Activated naive CD4-positive, alpha-beta T cell treated with anti-CD3 and anti-CD28 coated beads, Interleukin-2, amount 50 U/mL, for 72 hours (primary cell): ENCODE data around the gene MACROD2. TPM values are rescaled to one million over a fixed set of nuclear protein-coding genes. Genes with fewer than 3 reads are reported as not detected.
"Not testable (repeated sequence)": the region's sequence is repeated elsewhere in the genome, so short reads cannot be mapped to it uniquely, and the experiment has no call there.

Experiments used
- ATAC-seq, 2 donors: fragments of 150-1000 bp; cut with Tn5 transposase; 2 replicates each; pipeline ENCODE4 v1.10.0; 2021; ENCODE audit warnings: mild to moderate bottlenecking in 2 of 2, moderate library complexity in 2 of 2
- DNase-seq, 2 donors: peaks; one replicate each; pipeline ENCODE4 v3.0.0; 2021 to 2022; ENCODE audit warnings: low spot score in 2 of 2
- H3K27ac Mint-ChIP-seq, 2 donors: one replicate each; pipeline ENCODE4 v1.8.0; 2022; ENCODE audit warnings: mild to moderate bottlenecking in 2 of 2, mixed read lengths in 2 of 2
- H3K36me3 Mint-ChIP-seq, 2 donors: one replicate each; pipeline ENCODE4 v1.8.0; 2022; ENCODE audit warnings: mixed read lengths in 2 of 2
- H3K9me3 Mint-ChIP-seq, 2 donors: one replicate each; pipeline ENCODE4 v1.8.0; 2022; ENCODE audit warnings: mixed read lengths in 2 of 2
- total RNA-seq, 2 donors: library from RNA; stranded (reverse); gene quantifications; one replicate each; pipeline ENCODE4 v1.2.3, GENCODE V29; 2022

MACROD2 gene
- total RNA-seq, 2 donors from 2014 or later = not detected

DNA sequence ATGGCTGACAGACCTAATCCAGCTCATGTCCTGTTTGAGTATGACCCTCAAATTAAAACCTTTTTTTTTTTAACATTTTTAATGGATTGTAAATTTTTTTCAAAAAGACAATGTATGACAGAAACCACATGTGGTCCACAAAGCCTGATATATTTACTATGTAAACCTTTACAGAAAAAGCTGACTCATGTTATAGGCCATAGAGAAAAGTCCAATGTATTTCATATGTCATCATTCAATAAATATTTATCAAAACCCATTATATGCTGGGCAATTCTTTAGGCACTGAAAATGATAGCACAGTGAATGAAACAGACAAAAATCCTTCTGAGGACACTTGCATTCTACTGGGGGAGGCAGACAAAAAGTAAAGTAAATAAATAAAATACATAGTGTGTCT lies 1168.3 kb downstream of the MACROD2 start:
- DNase-seq = no peak
- Mint-ChIP-seq H3K9me3 (peaks cover 6 to 7% of the 10 kb centered on the region in 2 donors), H3K36me3 (no peaks in the 10 kb centered on the region), H3K27ac (no peak overlapping the region)
- ATAC-seq = no peak

DNA sequence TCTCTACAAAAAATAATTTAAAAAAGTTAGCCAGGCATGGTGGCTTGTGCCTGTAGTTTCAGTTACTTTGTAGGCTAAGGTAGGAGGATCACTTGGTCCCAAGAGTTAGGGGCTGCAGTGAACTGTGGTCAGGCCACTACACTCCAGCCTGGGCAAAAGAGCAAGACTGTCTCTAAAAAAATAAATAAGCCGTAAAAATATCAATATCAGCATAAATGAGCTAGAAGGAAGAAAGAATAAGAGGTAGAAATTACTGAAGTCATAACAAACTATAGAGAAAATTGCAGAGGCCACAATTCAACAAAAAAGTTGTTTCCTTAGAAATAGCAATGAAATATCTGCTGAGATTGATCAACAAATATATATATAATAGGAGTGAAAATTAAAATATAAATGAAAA lies 1169.4 kb downstream of the MACROD2 start:
- Mint-ChIP-seq H3K36me3 (no peaks in the 10 kb centered on the region), H3K27ac (no peak overlapping the region), H3K9me3 (peaks cover 3% of the 10 kb centered on the region in 2 donors)
- DNase-seq (no peak), ATAC-seq (no peak)

DNA sequence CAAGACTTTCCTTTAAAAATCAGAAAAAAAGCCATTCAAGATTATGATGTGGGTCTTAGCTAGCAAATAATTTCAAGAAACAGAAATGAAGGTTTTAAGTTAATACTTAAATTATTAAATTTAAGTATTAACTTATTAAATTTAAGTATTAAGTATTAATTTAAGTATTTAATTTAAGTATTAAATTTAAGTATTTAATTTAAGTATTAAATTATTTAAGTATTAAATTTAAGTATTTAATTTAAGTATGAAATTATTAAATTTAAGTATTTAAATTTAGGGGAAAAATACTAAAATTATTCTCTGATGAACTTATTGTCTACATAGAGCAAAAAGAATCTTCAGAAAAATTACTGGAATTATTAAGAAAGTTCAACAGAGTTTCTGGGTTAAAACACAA lies 1171.4 kb downstream of the MACROD2 start:
- Mint-ChIP-seq H3K36me3 (no peaks in the 10 kb centered on the region), H3K27ac (no peak overlapping the region), H3K9me3 (peaks cover 7 to 15% of the 10 kb centered on the region in 2 donors)
- DNase-seq = no peak
- ATAC-seq = no peak

DNA sequence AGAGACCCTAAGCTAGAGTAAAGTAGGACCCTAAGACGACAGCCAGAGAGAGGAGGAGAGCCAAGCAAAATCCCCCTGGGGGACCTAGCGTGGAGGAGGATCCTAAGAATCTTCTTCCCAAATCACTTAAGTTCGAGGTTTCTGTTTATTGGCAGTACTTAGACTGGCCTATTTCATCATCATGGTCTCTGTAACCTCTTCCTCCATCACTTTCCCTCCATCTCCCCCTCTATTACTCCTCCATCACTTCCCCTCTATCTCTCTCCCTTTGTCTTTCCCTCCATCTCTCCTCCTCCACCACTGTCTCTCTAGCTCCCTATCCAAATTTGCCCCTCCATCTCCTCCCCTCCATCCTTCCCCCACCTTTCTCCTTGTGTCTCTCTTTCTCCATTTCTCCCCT lies 1175.7 kb downstream of the MACROD2 start:
- Mint-ChIP-seq H3K9me3 (peaks cover 7 to 15% of the 10 kb centered on the region in 2 donors), H3K27ac (no peak overlapping the region), H3K36me3 (no peaks in the 10 kb centered on the region)
- ATAC-seq = no peak
- DNase-seq = no peak

DNA sequence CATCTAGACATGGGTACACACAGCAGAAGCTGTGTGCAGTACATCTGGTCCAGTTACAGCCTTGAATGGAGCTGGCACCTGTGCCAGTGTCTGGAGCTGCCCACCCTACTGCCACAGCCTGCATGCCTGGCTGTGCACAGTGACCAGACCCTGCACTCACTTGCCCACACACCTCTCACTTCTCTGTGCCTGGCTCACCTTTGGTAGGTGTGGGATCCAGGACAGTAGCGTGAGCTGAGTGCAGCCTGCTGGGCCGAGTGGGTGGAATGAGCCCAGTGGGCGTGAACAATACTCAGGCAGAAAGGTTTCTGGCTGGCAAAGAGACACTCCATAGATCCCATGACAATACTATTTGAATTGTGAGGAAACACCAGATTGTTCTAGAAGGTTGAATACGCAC lies 1181.6 kb downstream of the MACROD2 start:
- no peak overlapping the region for H3K27ac Mint-ChIP-seq
- peaks cover 3 to 4% of the 10 kb centered on the region in 2 donors for H3K9me3 Mint-ChIP-seq
- ATAC-seq (no peak), DNase-seq (no peak)
- peaks cover 0 to 5% of the 10 kb centered on the region in 2 donors for H3K36me3 Mint-ChIP-seq

DNA sequence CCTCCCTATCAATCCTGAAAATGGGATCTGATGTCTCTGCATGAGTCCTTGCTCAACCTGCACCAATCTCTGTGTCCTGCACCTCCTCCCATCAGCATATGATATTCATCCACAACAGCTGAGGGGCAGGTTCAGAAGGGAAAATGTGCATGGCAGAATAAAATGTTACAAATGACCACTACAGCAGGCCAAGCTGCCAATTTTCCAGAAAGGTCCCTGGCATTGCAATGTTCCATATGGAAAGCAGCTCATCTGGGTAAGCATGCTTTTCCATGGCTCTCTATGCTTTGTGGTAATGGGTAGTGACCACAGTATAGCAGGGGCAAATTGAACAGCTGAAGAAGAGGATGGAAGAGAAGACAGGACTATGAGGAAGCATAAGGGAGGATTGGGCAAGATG lies 1183.3 kb downstream of the MACROD2 start:
- Mint-ChIP-seq H3K9me3 (peaks cover 3 to 8% of the 10 kb centered on the region in 2 donors), H3K27ac (no peak overlapping the region), H3K36me3 (peaks cover 0 to 5% of the 10 kb centered on the region in 2 donors)
- ATAC-seq = no peak
- no peak for DNase-seq

DNA sequence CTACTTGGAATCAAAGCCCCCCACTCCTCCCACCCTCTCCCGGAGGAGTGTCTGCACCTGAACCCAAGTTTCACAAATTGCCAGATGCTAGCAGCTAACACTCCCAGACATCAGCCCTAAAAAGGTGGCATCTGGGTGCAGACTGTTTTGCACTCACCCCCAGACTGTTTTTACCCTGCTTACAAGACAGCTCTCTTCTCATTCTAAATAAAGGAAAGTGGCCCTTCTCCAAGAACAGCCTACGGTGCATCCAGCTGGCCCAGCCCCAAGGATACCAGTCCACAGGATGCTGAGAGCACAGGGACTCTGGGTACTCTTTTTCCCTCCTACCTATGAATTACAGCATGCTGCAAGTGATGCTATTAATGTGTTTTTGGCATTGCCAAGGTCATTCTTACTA lies 1184.1 kb downstream of the MACROD2 start:
- Mint-ChIP-seq H3K27ac (no peak overlapping the region), H3K9me3 (peaks cover 3 to 11% of the 10 kb centered on the region in 2 donors), H3K36me3 (peaks cover 0 to 5% of the 10 kb centered on the region in 2 donors)
- DNase-seq = no peak
- no peak for ATAC-seq

DNA sequence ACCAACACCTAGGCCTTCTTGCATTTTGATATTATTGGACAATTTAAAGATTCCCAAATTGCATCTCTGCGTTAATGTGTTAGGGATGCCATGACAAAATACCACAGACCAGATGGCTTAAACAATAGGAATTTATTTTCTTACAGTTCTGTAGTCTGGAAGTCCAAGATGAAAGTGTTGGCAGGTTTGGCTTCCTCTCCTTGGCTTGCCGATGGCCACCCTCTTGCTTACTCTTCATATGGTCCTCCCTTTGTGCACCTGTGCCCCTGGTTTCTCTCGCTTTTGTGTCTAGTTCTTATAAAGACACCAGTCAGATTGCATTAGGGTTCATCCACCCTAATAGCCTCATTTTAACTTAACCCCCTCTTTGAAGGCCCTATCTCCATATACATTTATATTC lies 1184.5 kb downstream of the MACROD2 start:
- Mint-ChIP-seq H3K36me3 (peaks cover 0 to 5% of the 10 kb centered on the region in 2 donors), H3K27ac (no peak overlapping the region), H3K9me3 (peaks cover 3 to 11% of the 10 kb centered on the region in 2 donors)
- DNase-seq (no peak), ATAC-seq (no peak)

DNA sequence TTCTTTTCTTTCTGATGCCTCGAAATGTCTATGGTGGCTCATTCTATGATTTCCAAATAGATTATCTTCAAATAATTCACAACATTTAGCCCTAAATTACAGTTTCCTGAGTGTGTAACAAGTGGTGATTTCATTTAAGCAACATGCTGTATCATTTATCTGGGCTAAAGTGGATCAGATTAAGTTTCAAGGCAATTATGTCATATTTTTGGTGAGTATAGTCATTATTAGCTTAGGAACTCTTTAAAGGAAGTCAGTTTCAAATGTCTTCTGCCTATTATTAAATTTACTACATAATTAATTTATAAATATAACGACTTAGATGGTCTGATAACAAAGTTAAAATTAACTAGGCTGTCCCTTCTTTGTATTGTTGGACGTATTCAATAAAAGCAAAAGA lies 1190.0 kb downstream of the MACROD2 start:
- no peak for ATAC-seq
- Mint-ChIP-seq H3K9me3 (peaks cover 3 to 11% of the 10 kb centered on the region in 2 donors), H3K27ac (no peak overlapping the region), H3K36me3 (no peaks in the 10 kb centered on the region)
- DNase-seq = no peak

DNA sequence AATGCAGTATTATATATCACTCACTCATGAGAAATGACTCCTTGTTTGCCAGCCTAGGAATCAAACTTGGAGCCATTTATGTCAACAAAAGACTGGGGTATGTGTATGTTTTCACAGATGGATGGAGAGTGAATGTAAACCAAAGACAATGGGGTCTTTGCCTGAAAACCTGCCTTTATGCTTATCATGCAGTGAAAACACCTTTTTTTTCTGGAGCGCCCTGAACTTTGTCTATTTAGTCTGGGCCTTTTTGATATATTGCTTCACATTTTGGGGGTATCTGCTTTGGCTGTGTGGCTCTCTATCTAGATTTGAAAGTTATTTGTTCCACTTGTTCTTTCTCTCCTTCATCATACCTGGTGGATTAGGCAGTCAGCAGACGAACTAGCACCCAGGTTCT lies 1190.6 kb downstream of the MACROD2 start:
- DNase-seq (no peak), ATAC-seq (no peak)
- Mint-ChIP-seq H3K27ac (no peak overlapping the region), H3K36me3 (no peaks in the 10 kb centered on the region), H3K9me3 (peaks cover 5 to 13% of the 10 kb centered on the region in 2 donors)

DNA sequence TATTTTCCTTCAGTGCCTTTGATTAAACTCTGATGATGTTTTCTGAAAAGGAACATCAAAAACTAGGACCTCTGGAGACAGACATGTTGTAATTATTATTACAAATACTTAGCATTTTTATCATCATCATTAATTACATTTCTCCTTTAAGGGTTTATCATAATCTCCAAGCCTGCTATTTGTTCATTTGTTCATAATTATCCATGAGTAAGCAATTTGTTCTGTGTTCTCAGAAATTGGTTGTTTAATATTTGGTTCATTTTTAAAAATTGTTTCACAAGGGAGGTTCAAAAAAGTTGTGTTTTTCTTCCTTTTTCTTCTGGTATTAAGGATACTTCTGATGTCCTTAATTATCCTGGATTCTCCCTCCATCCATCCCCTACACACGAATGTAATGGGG lies 1192.3 kb downstream of the MACROD2 start:
- no peak overlapping the region for H3K27ac Mint-ChIP-seq
- peaks cover 5 to 16% of the 10 kb centered on the region in 2 donors for H3K9me3 Mint-ChIP-seq
- ATAC-seq (no peak), DNase-seq (no peak)
- no peaks in the 10 kb centered on the region for H3K36me3 Mint-ChIP-seq

DNA sequence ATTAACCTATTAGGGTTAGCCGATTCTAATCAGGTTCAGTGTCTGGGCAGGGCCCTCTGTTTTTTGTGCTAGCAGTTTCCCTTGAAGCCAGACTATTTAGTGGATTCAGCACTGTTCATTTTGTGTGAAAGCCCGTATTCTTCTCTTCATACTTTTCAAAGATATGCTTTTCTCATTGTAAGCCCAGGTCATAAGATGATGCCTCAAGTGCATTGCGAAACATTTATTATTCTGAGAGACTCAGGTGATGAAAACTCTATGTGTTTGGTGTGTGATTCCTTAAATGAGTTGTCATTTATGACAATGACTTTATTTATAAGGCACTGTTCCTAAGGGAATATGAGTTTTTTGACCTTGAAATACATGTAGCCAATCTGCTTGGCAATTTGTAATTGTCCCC lies 1193.1 kb downstream of the MACROD2 start:
- DNase-seq (no peak), ATAC-seq (no peak)
- Mint-ChIP-seq H3K9me3 (peaks cover 5 to 12% of the 10 kb centered on the region in 2 donors), H3K27ac (no peak overlapping the region), H3K36me3 (no peaks in the 10 kb centered on the region)

DNA sequence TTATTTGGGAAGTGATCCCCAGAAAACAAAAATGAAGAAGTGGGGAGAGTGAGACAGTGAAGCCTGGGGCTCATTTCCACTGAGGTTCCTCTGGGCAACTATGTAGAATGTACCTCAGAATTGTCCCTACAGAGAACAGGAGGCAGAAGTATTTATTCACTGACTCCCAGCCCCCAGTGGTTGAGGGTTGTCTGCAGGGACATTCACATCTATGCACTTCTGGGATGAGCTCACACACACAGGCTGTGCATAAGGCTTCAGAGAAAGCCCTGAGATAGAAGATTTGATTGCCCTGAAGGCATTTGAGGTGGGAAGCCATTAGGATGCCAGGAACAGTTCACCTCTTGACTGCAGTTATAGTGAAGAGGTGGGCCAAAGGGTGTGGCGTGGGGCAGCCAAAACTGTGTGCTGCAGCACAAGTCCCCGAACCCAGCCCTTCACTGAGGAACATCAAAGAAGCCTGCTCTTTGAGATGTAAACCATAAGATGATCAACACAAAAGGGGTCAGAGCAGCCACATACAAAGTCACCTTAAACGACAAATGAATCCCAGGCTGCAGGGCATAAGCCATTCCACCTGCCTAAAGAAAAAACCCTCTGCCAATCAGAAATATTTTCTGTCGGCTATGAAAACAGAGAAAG lies 1195.9 kb downstream of the MACROD2 start:
- Mint-ChIP-seq H3K9me3 (peaks cover 5 to 8% of the 10 kb centered on the region in 2 donors), H3K27ac (no peak overlapping the region), H3K36me3 (no peaks in the 10 kb centered on the region)
- ATAC-seq = no peak
- no peak for DNase-seq

DNA sequence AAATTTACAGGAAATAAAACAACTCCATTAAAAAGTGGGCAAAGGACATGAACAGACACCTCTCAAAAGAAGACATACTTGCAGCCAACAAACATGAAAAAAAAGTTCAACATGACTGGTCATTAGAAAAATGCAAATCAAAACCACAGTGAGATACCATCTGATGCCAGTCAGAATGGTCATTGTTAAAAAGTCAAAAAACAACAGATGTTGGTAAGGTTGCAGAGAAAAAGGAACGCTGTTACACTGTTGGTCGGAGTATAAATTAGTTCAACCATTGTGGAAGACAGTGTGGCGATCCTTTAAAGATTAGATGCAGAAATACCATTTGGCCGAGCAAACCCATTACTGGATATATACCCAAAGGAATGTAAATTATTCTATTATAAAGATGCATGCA lies 1200.1 kb downstream of the MACROD2 start:
- ATAC-seq = no peak
- peaks cover 2 to 5% of the 10 kb centered on the region in 2 donors for H3K9me3 Mint-ChIP-seq
- H3K36me3 Mint-ChIP-seq = no peaks in the 10 kb centered on the region
- no peak for DNase-seq
- no peak overlapping the region for H3K27ac Mint-ChIP-seq

DNA sequence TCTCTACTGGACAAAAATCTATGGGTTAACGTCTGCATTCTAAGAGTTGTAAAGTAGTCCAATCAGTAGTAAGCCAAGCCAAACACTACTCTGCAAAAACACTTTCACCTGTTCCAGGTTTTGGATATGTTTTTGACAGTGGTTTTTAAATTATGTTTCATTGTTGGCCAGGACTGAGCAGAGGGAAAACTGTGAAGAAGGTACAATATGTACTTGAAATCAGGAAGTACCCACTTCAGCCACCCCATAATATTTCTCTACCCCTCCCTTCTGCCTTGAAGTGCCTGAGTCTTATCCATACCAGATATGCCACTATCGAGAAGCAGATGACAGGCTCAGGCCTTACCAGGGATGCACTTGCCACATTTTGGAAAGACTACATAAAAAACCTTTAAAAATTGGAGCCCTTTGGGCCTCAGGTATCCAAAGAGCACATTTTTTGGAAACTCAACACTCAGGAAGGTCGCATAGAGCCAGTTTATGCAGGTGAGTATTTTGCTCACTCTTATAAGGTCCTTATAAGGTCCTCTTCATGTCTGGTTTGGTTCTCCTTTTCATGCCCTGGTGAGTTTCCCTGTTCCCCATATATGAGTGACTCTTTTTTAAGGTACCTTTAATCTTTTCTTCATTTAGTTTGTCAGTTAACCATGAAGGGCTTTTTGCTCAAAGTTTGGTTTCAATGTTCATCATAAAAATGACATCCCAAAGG lies 1201.4 kb downstream of the MACROD2 start:
- no peak overlapping the region for H3K27ac Mint-ChIP-seq
- ATAC-seq = no peak
- no peak for DNase-seq
- no peaks in the 10 kb centered on the region for H3K36me3 Mint-ChIP-seq
- H3K9me3 Mint-ChIP-seq = peaks cover 0 to 3% of the 10 kb centered on the region in 2 donors

DNA sequence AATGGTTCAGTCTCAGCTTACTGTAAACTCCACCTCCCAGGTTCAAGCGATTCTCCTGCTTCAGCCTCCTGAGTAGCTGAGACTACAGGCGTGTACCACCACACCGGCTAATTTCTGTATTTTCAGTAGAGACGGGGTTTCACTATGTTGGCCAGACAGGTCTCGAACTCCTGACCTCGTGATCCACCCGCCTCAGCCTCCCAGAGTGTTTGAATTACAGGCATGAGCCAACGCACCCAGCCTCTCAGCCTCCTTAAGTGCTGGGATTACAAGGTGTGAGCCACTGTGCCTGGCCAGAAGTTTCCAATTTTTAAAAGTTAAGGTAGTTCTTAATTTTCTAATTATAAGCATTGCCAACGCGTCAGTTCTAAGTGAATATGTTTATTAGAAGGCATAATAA lies 1202.7 kb downstream of the MACROD2 start:
- not testable (repeated sequence) for DNase-seq, ATAC-seq, H3K27ac Mint-ChIP-seq, H3K9me3 Mint-ChIP-seq, H3K36me3 Mint-ChIP-seq

DNA sequence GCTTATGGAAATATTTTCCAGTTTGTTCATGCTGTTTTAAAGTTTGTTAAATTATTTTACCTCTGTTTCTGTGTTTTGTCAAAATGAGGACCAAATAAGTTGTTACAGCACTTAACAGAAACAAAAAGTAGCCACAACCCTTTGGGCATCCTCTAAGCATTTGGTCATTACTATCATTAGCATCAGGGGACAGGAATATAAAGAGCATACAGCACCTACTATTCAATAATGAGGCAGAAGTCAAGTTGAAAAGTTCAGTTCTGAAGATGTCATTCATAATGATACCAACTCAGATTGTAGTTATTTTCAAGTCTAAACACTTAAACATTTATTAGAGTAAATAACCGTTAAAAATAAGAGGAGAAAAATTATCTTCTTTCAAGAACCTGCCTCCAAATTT lies 1204.4 kb downstream of the MACROD2 start:
- ATAC-seq = peak in 1 of 2 donors; percentile 14
- Mint-ChIP-seq H3K27ac (no peak overlapping the region), H3K36me3 (no peaks in the 10 kb centered on the region), H3K9me3 (peaks cover 5% of the 10 kb centered on the region in 2 donors)
- no peak for DNase-seq

DNA sequence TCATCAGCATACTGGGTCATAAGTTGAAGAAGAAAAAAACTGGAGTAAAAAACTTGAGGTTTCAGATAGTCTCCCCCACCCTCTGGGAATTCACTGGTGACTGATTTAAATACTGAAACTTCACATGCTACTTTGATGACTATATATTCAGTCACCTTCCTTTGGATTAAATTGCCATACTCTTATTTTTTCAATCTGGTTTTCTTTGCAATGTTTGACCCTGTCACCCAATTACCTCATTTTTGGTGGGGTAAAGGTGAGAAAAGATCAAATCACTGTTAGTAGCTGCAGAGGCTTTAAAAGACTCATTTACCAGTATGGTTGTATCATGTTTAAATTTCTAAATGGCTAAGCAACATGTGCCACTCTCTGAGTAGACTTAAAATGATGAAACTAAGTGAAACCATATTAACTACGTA lies 1204.8 kb downstream of the MACROD2 start:
- H3K36me3 Mint-ChIP-seq = no peaks in the 10 kb centered on the region
- H3K9me3 Mint-ChIP-seq = peaks cover 5 to 6% of the 10 kb centered on the region in 2 donors
- no peak overlapping the region for H3K27ac Mint-ChIP-seq
- DNase-seq (no peak), ATAC-seq (peak; percentile 74 to 91)
